Breast epithelium (tissue), 4 donors: Measurements from ENCODE around the gene NRDE2. TPM values are rescaled to one million over a fixed set of nuclear protein-coding genes. Genes with fewer than 3 reads are reported as not detected.

ENCODE experiments used
- DNase-seq, 2 donors: peaks; one replicate each; pipeline ENCODE4 v3.0.0-alpha.2; 2019; ENCODE audit warnings: low spot score in 2 of 2
- H3K27ac ChIP-seq, 2 donors: fragments of 200-600 bp; sonication (generic) in 1 of 2; one replicate each; pipeline ENCODE4 v1.5.1; 2016 to 2019; ENCODE audit warnings: mild to moderate bottlenecking in 1 of 2
- H3K27me3 ChIP-seq, 2 donors: fragments of 200-600 bp; sonication (generic) in 1 of 2; one replicate each; pipeline versions ENCODE4 v1.5.1 to v1.6.0; 2017 to 2019; ENCODE audit warnings: control low read depth in 1 of 2, mild to moderate bottlenecking in 1 of 2
- H3K36me3 ChIP-seq: fragments of 200-600 bp; one replicate; pipeline ENCODE4 v1.5.1; 2019
- H3K4me1 ChIP-seq, 2 donors: fragments of 200-600 bp; sonication (generic); one replicate each; pipeline ENCODE4 v1.5.1; 2016 to 2019; ENCODE audit warnings: control low read depth in 1 of 2
- H3K4me3 ChIP-seq, 3 donors: fragments of 200-600 bp; sonication (generic); 1 replicate in 2 of 3; 2 replicates in 1 of 3; pipeline ENCODE4 v1.5.1; 2016 to 2019; ENCODE audit warnings: mild to moderate bottlenecking in 3 of 3, moderate library complexity in 2 of 3
- H3K9me3 ChIP-seq, 2 donors: fragments of 200-600 bp; sonication (generic) in 1 of 2; one replicate each; pipeline ENCODE4 v1.5.1; 2016 to 2019; ENCODE audit warnings: control low read depth in 1 of 2
- POLR2A ChIP-seq: fragments of 450-650 bp; IDR thresholded peaks from one replicate; pipeline ENCODE4 v1.6.1; 2016; ENCODE audit warnings: antibody characterized with exemption, mild to moderate bottlenecking, moderate library complexity
- POLR2AphosphoS5 ChIP-seq, 3 donors: sonication (generic); formaldehyde crosslinking; IDR thresholded peaks; one replicate each; pipeline ENCODE4 v1.6.1; 2017; ENCODE audit warnings: antibody characterized with exemption in 3 of 3
- intact Hi-C: fragments of 100-400 bp; cut with DNase I; formaldehyde crosslinking; loops from one replicate; pipeline ENCODE4 v1.15.1; 2023; ENCODE audit warnings: low total_unique reads
- total RNA-seq, 3 donors: library from RNA; depleted of rRNA; stranded (reverse); fragments of >200 nt; gene quantifications; one replicate each; pipeline ENCODE4 v1.1.0, GENCODE V29; 2016
- TF ChIP-seq, protein P1 (sequence below), 3 donors: fragments of 450-650 bp; IDR thresholded peaks; one replicate each; pipeline ENCODE4 v1.5.1; 2016 to 2017; ENCODE audit warnings: antibody characterized with exemption in 3 of 3, mild to moderate bottlenecking in 3 of 3, moderate library complexity in 3 of 3

NRDE2 gene
- total RNA-seq, 3 donors from 2014 or later = 9.3 to 19.8 (median 19.7) TPM

DNA sequence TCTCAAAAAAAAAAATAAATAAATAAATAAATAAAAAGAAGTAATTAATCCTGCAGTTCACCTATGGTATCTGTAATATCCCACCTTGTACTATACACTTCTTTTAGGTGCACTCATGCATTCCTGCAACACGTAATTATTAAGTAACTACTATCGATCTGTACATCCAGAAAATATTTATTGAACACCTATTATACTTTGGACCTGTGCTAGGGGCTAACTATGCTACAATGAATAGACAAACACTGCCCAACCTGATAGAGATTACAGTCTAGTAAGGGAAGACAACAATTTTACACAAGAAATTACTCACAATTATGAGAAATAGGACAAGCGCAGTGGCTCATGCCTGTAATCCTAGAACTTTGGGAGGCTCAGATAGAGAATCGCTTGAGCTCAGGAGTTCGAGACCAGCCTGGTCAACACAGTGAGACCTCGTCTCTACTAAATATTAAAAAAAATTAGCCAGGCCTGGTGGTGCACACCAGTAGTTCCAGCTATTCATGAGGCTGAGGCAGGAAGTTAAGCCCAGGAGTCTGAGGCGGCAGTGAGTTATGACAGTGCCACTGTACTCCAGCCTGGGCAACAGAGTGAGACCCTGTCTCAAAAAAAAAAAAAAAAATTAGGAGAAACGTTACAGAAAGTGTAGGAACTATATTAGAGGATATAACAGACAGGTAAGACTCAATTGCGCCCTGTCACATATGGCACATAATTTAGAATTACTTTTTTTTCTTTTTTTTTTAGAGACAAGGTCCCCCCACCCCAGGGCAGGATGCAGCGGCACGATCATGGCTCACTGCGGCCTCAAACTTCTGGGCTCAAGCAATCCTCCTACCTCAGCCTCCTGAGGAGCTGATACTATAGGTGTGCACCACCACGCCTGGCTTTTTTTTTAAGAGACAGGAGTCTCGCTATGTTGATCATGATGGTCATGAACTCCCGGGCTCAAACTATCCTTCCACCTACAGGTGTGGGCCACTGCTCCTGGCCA, 1.2 kb downstream of the NRDE2 start:
- TF ChIP-seq, protein P1, sequence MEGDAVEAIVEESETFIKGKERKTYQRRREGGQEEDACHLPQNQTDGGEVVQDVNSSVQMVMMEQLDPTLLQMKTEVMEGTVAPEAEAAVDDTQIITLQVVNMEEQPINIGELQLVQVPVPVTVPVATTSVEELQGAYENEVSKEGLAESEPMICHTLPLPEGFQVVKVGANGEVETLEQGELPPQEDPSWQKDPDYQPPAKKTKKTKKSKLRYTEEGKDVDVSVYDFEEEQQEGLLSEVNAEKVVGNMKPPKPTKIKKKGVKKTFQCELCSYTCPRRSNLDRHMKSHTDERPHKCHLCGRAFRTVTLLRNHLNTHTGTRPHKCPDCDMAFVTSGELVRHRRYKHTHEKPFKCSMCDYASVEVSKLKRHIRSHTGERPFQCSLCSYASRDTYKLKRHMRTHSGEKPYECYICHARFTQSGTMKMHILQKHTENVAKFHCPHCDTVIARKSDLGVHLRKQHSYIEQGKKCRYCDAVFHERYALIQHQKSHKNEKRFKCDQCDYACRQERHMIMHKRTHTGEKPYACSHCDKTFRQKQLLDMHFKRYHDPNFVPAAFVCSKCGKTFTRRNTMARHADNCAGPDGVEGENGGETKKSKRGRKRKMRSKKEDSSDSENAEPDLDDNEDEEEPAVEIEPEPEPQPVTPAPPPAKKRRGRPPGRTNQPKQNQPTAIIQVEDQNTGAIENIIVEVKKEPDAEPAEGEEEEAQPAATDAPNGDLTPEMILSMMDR (IDR thresholded peaks at IDR 0.05) = no peak
- TF ChIP-seq POLR2AphosphoS5 (IDR thresholded peaks at IDR 0.05) (no peak), POLR2A (no peak)
- Histone ChIP-seq H3K9me3 (no peaks in the 10 kb centered on the region), H3K27ac (no peak overlapping the region), H3K4me1 (peaks cover 0 to 7% of the 10 kb centered on the region in 2 donors), H3K27me3 (no peaks in the 10 kb centered on the region), H3K36me3 (no peaks in the 10 kb centered on the region), H3K4me3 (peak overlapping the region; percentile 58 to 72 (median 63))
- no peak for DNase-seq
- intact Hi-C loops = no loop called here

DNA sequence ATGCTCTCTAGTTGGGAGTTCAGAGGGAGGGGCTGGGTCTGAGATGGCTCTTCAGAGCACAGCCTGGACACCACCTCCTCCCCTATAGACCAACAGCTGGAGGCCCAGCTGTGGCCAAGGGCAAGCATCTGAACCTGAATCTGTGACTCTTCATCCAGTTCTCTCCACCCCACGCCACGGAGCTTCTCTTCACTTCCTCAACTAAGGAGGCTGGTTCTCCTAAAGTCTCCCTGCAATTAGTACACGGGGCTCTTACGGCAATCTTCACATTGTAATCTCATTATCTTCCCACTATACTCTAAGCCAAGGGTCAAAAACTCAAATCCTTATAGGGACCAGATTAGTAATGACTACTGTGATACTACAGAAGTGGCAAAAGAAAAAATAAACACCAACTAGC, 9.8 kb downstream of the NRDE2 start:
- no peak overlapping the region for H3K27ac ChIP-seq
- no peaks in the 10 kb centered on the region for H3K9me3 ChIP-seq
- DNase-seq = no peak
- intact Hi-C loops = no loop called here
- H3K36me3 ChIP-seq = no peaks in the 10 kb centered on the region
- H3K4me1 ChIP-seq = no peaks in the 10 kb centered on the region
- TF ChIP-seq POLR2AphosphoS5 (IDR thresholded peaks at IDR 0.05) (no peak), POLR2A (no peak)
- TF ChIP-seq, protein P1 (IDR thresholded peaks at IDR 0.05) = no peak
- H3K27me3 ChIP-seq = no peaks in the 10 kb centered on the region
- no peak overlapping the region for H3K4me3 ChIP-seq

DNA sequence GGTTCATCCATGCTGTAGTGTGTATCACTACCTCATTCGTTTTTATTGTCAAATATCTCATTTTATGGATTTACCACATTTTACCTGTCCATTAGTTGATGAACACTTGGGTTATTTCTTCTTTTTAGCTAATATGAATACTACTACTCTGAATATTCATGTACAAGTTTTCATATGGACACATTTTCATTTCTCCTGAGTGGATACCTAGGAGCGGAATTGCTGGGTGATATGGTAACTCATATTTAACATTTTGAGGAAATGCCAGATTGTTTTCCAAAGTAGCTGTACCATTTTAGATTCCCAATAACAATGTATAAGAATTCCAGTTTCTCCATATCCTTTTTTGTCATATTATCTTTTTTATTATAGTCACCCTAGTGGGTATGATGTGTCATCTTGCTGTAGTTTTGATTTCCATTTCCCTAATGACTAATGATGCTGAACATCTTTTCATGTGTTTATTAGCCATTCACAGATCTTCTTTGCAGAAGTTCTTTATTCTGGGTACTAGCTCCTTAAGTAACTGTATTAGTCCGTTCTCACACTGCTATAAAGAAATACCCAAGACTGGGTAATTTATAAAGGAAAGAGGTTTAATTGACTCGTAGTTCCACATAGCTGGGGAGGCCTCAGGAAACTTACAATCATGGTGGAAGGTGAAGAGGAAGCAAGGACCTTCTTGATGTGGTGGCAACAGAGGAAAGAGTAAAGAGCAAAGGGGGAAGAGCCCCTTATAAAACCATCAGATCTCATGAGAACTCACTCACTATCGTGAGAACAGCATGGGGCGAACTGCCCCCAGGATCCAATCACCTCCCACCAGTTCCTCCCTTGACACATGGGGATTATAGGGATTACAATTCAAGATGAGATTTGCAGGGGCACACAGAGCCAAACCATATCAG, 11.9 kb downstream of the NRDE2 start:
- Histone ChIP-seq H3K27ac (no peak overlapping the region), H3K4me1 (no peaks in the 10 kb centered on the region), H3K9me3 (no peaks in the 10 kb centered on the region), H3K4me3 (no peak overlapping the region), H3K27me3 (no peaks in the 10 kb centered on the region), H3K36me3 (no peaks in the 10 kb centered on the region)
- intact Hi-C loops = no loop called here
- no peak for TF ChIP-seq POLR2AphosphoS5 (IDR thresholded peaks at IDR 0.05)
- no peak for DNase-seq

DNA sequence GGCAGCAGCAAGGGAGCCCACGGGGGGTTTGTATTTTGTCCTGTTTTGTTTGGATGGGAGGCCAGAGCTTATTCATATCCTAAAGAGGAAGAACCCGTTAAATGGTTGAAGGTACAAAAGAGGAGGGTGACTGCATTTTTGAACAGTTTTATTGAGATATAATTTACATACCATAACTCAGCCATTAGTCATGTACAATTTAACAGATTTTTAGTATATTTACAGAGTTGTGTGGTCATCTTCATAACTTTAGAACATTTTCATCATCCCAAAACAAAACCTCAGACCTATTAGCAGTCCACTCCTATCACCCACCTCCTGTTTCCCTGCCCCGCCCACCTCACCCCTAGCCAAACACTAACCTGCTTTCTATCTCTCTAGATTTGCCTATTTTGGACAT, 12.6 kb downstream of the NRDE2 start:
- intact Hi-C loops = no loop called here

DNA sequence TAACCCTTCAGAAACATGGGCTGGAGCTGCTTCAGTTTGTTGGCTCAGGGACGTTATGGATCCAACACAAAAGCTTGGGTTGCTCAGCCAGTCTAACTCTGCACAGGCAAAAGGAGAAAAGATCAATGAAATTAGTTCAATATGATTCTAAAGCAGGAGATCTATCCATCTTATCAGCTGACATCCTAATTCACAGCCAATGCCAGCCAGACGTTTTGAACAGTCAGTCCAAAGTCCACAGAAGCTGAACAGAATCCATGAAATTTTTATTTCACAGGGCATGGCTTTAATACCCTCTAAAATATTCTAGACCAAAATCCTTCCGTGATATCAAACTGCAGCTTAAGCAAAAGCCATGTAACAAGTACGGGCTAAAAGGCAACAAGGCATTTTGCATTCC, 13.7 kb downstream of the NRDE2 start:
- no peak for TF ChIP-seq POLR2AphosphoS5 (IDR thresholded peaks at IDR 0.05)
- TF ChIP-seq POLR2A = no peak
- TF ChIP-seq, protein P1 (IDR thresholded peaks at IDR 0.05) = no peak
- intact Hi-C loops = no loop called here
- Histone ChIP-seq H3K27me3 (no peaks in the 10 kb centered on the region), H3K4me3 (no peak overlapping the region), H3K27ac (no peak overlapping the region), H3K4me1 (no peaks in the 10 kb centered on the region), H3K9me3 (no peaks in the 10 kb centered on the region), H3K36me3 (peaks cover 8% of the 10 kb centered on the region)
- no peak for DNase-seq

More for the DNA sequence above, 12.6 kb downstream of the NRDE2 start:
- DNase-seq = no peak
- no peak overlapping the region for H3K4me3 ChIP-seq
- no peaks in the 10 kb centered on the region for H3K27me3 ChIP-seq
- no peaks in the 10 kb centered on the region for H3K9me3 ChIP-seq
- peaks cover 5% of the 10 kb centered on the region for H3K36me3 ChIP-seq
- no peak for TF ChIP-seq POLR2A
- no peak for TF ChIP-seq POLR2AphosphoS5 (IDR thresholded peaks at IDR 0.05)
- TF ChIP-seq, protein P1 (IDR thresholded peaks at IDR 0.05) = no peak
- H3K27ac ChIP-seq = no peak overlapping the region
- H3K4me1 ChIP-seq = no peaks in the 10 kb centered on the region
